ENCODE results near the gene ANK3. TPM values are rescaled to one million over a fixed set of nuclear protein-coding genes. Genes with fewer than 3 reads are reported as not detected.
A peak's percentile ranks its signal among the peaks of the same experiment; 100 is the strongest.

The ANK3 gene
- total RNA-seq, 1 experiment from 2014 or later = 0.58 TPM

DNA sequence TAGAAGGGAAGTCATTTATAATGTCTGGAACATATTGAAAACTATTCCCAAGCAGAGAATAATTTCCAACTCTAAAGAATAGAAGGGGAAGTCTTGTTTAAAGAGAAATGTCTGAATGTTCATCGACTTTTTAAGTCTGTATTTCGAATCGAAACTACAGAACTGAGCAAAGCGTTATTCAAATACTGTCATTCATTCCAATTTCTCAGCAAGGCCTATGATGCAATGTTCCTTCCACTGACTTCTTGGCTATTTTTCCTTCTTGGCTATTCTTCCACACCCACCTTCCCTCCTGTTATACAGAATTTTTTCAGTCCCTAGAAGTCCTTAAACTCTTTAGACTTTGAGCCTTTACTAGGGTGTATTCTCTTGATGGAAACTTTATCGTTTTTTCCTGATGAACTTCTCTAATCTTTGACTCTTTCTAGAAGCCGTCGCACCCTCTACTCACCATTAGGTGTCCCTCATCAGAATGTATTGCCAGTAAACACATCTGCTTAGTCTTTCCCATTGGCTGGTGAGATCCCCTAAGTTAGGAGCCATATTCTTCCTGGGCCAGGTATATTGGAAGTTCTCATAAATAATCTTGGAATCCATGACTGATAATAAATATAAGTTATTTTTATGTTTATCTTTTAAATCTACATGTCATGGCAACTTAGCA, 247.6 kb downstream of the ANK3 start:
- DNase-seq (ENCODE audit: low read depth) = no peak

DNA sequence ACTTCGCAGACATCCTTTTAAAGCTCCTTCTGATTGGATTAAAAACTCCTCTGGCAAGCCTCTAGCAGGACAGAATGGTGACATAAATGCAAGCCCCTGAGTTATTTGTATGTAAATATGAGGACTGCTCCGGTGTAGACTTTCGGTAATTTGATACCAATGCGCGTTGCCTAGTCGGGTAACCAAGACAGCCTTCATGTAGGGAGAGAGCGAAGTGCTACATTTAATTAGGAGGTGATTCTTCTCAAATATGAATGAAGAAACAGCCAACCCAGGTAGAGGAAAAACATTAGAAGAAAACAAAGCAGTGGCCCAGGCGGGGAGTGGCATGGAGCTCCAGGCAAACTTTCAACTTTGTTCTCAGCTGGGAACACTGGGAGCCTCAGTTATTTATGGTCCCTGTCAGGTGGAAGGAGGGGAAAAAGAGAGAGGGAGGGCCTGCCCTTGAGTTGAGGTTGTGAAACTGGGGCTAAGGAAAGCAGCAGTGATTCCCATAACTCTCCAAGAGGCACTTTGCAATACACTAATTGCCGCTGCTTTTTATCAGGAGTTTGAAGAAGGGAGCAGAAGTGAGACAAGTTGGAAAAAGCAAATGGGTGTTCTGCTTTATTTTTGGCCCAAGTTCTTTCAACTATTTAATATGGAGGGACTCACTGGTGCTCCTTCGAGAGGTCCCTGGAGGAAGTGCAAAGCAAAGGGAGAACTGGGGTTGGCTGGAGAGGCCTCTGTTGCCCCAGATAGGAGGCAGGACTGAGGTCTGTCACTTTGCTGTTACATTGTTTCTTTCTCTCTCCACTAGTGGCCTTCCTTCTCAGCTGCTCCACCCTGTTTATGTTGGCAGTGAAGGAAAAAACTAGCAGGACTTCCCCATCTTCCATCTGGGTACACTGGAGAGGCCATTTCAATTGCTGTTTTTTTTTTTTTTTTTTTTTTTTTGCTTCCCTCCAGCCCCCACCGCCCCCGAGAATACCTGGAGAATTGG, 248.7 kb downstream of the ANK3 start:
- no peak for DNase-seq (ENCODE audit: low read depth)

DNA sequence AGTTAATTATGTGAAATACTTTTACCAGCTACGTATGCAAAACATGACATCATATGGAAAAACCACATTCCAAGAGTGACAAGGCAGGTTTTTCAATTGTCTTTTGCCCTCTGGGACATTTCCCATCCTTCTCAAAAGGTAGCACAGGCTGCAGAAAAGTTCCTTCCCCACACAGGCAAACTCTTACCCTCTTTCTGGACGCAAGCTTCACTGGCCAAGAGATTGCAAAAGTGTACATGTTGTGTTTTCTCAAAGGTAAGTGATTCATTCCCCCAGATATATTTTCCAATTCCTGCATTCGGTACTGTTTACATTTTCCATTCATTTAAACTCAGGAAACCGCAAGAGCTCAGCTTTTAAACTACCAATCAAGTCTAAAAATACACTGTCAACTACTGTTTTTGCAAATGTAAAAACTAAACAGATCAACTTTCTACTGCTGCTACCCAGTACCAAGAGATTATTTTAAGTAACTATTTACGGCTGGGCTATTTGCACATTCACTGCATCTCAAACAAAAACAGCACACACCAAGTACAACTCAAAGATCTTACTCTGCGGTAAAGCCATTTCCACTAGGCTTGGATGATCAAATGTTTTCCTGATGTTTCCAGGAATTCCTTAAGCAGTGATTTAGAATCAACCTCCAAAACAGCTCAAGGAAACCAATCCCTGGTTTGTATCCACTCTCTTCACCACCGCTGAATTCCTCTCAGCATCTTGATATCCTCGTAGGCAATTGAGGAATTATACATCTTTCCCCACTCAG, 249.7 kb downstream of the ANK3 start:
- DNase-seq (ENCODE audit: low read depth) = peak; percentile 49

DNA sequence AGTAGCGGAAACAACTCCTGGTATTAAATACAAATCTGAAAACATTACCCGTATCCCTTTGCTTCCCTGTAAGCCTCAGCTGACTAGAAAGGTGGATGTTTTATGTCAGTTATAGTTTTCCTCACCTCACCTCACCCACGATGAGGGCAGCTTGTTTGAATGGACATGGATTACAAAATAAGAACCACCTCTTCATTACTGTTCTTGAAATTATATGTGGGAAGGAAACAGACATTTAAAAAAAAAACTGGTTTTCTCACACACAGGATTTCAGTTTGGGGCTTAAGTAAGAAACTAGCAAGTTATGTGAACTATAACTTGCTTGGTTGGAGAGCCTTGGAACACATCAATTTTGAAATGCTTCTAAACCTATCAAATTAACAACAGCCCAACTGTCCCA, 250.4 kb downstream of the ANK3 start:
- no peak for DNase-seq (ENCODE audit: low read depth)

DNA sequence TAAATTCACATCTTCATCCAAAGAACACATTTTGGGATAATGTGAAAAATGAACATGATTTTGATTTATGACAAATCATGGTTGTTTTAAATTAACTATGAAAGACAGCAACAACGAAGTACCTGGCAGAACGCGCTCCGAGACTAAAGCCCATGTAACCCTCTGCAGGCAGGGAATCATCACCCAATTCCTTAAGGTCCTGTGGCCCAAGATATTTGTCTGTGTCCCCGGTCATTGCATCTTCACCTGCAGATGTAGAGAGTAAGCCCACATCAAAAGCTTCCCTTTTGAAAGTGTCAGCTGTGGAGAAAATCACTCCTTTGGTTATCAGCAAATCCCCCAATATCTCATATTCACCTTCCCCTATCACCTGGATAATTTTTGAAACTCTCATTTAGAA, 250.8 kb downstream of the ANK3 start:
- no peak for DNase-seq (ENCODE audit: low read depth)

DNA sequence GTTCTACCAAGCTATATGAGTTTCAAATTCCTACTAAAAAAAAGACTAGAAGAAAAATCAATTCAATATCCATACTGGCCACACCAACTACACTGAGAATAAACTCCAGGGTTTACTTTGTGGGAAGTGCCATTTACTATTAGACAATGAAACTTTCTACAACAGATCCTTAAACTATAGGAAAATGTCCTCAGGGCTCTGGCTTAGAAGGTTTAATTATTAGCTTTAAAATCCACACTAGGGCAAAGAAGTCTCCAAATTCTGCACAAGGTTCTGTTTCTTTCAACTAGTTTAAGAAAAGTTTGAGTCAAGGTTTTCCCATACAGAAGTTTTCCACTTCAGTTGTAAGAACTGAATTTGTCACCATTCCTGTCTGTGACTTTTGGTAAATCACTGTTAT, 251.6 kb downstream of the ANK3 start:
- no peak for DNase-seq (ENCODE audit: low read depth)

DNA sequence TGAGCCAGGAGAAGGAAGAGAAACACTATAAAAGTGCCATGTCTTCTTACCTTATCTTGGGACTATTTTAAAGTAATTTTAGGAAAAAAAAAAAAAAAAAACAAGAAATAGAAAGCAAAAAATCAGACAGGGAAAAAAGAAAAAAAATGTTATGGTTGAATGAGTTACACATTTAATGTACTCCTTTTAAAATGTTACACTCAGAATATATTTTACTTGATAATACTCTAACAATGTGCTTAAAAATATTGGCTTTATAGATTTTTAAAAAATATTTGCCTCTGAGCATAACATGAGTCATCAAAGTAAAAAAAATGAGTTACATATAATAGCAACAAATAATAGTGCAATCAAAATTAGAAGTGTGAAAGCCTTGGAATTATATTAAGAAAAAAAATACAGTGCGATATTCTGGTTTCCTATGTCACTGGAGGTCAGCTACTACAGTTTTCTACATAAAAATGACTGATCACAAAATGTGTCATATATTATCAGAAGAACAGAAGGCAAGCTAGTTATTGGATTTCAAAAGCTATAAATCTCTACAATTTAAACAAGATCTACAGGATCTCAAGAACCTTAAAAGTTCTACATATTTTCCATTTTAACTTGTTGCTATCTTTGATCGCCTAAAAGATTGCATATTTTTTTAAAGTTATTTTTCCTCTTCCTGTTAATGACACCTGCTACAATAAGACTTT, 252.2 kb downstream of the ANK3 start:
- no peak for DNase-seq (ENCODE audit: low read depth)

DNA sequence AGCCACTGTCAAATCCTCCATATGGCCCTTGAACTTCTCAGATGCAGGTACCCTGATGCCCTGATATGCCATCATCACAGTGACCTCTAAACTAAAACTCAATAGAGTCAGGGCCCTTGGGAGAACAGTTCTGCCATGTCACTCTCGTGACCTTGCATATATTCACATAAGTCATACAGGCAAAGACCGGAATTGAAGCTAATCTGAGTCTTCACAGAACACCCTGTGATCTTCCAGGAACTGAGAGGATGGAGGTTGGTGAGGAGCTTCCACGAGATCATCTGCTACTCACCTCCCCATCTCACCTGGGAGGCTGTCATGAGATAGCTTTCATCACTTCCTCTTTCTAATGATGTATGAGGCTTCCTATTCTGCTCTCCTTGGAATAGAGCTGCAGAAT, 254.7 kb downstream of the ANK3 start:
- no peak for DNase-seq (ENCODE audit: low read depth)

DNA sequence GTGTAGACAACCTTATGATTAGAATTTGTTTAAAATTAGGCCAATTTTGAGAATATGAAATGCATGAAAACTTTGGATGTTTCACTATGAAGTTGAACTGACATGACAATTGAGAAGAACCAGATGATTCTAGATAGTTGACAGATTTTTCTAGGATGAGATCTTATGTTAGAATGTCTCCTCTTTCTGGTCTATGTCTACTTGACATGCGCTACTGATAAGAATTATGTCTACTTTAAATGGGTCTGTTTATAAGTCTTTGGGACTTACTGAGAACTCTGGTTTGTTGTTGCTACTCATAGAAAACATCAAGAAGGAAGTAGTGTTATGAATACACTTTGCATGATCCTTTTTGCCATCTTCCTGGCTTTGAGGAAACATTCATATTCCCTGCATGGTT, 255.1 kb downstream of the ANK3 start:
- DNase-seq (ENCODE audit: low read depth) = no peak

DNA sequence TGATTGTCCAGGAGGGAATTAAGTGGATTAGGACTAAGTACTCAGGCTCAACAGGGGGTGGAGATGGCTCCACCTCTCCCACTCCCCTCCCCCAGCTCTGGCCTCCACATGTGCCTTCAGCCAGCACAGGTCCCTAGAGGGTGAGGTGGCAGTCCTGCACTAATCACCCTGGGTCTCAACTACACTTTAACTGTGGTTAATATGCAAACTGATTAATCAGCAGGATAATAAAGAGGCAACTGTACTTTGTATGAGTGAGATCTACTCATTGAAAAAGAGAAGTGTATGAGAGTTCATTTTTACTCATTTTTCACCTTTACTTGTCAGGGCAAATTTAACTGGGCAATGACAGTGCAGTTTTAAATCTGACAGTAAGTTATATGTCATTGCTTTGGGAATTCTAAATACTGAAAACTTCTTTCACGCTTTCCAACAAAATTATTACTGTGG, 259.5 kb downstream of the ANK3 start:
- DNase-seq (ENCODE audit: low read depth) = no peak

DNA sequence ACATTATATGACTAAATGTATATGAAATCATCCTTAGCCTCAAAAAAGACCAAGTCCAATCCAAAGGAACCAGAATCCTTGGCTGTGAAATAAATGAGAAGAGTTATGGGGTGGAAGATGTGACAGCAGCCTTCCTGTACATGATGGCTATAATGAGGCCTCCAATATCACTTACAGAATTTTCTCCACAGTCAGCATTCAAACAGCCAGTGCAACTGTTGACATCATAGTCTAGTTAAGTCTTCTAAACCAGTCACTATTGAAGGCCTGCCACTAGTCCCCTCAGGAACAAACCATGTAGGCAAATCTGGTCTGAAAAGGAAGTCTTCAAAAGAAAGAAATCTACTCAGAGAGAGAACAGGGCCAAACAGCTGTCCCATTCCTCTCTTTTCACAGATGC, 263.8 kb downstream of the ANK3 start:
- DNase-seq (ENCODE audit: low read depth) = no peak

DNA sequence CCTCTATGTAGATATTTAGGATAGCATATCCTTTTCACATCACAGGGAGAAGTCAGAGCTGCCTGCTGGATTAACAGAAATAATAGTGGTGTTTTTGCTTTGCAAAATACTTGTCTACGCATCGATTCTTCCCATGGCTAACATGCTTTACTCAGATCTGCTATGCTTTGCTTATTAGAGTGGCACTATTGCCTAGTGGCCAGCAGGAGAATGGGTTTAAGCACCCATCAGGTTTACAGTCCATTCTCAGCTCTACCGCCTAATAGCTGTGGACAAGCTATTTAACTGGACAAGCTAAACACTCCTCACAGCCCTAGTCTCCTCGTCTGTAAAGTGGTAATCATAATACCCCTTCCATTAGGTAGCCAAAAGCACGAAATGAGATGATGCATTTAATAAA, 265.1 kb downstream of the ANK3 start:
- DNase-seq (ENCODE audit: low read depth) = no peak

DNA sequence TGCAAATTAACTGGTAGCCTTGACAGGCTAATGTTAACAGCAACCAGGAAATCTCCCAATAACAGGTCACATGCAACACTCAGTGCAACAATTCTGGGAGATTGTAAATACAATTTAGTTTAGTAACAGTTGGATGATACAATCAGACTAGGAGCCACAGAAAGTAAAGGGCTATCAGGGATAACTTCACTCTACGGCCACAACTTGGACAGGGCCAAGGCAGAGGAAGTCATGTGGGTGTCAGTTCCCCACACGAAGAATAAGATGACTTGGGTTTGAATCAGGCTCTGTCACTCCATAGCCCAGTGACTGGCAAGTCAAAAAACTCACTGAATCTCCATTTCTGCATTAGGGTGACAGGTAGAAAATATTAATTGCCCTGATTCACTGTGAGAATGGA, 266.0 kb downstream of the ANK3 start:
- peak; percentile 11 for DNase-seq (ENCODE audit: low read depth)

DNA sequence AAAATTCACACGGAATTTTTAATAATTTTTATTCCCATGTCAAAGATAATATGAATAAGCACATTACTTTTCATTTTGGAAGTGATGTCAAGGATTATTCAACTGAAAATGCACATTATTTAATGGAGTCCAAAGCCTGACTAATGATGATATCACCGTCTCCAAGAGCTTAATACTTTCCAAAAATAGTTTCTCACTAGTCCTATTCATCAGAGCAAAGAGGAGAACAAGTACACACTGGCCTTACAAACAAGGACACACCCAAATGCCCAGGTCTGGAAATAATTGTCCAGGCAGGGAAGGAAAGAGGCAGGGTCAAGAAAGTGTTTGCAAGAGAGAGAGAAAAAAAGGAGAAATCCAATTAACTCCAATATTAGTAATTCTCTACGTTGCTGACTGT, 266.5 kb downstream of the ANK3 start:
- peak; percentile 79 for DNase-seq (ENCODE audit: low read depth)

DNA sequence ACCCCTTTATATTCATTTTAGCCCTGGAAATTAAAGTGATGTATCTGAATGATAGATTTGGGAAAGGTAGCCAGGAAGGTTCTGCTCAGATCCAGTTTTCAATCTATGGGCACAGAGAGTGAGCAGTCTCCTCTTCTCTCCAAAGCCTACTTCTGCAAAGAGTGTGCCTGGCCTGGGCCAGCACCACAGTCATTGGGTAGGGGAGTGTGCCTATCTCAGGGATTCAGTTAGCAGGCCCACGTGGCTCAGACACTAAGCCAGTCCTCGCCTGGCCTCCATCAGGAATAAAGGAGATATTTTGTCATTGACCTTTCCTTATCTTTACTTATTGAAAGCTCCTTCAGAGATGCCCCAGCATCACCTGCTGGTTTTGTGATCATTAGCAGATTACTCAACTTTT, 267.5 kb downstream of the ANK3 start:
- DNase-seq (ENCODE audit: low read depth) = no peak

DNA sequence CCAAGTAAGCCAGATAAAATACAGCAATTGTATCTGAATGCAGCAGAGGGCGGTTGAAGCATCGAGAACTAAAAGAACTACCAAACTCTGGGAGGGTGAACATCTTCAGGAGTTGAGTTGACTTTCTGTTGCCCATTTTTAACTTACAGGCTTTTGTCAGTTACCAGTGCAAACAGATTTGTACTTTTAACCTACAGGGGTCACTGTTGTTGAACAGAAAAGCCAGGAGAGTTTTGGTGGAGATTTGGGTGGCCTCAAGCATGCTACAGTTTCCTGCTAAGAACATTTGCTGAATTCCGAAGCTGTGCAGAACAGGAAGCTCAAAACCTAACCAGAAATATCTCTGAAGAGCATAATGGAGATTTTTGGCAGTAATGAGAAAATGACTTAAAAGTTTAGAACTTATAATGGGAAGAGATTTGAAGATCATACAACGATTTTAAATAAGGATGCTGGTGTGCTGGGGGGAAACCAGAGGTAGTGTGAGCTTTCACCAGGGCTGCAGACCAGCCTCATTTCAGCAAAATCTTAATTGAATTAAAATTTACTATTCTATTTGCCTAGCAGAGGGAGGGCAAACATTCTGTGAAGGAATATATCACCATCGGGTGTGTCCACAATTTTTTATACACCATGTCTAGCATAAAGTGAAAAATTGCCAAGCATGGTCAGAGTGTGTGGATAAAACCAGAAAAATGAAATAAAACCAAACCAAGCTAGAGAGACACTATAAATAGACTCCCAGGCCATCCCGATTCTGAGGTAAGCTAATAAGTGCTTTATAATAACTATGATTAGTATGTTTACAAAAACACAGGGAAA, 274.7 kb downstream of the ANK3 start:
- DNase-seq (ENCODE audit: low read depth) = peak; percentile 66

DNA sequence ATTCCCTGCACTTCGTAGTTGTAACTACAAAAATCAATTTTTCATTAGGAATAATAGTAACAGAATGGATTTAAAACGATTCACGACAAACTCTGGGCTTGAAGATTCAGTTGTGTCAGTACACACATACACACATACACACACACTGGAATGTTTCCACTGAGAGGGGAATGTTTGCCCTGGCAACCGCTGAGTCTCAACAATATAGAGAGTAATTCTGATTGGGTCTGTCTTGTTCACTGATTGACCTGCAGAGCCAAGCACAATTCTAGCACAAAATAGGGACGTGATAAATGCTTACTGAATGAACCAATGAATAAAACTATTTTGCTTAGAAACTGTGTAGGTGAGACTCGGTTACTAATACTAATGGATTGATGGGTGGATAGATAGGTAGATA, 278.9 kb downstream of the ANK3 start:
- DNase-seq (ENCODE audit: low read depth) = no peak

DNA sequence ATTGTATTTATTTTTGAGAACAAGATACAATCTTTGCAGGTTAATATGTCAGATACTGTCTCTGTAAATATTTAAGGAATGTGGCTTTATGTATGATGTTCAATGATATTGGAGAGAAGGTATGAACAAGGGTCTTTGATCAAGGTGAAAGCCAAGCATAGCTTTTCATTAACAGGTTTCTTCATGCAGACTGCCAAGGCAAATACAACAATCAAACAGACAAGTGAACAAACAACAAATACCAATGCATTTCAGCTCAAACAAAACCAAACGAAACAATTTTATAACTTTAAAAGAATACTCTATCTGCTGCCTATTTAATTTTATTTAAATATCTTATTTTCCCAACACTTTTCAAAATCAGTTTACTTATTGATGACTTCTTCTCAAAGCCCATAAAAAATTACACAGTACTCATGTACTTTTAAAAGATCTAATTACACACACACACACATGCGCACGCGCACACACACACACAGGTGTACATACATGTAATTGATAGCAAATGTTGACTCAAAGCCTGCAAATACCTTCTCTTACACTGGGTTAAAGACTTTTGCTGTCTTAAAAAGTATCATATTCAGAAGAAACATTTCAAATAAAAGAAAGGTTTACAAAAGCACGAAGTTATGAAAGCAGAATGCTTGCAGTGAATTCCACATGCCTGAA, 282.2 kb downstream of the ANK3 start:
- no peak for DNase-seq (ENCODE audit: low read depth)

DNA sequence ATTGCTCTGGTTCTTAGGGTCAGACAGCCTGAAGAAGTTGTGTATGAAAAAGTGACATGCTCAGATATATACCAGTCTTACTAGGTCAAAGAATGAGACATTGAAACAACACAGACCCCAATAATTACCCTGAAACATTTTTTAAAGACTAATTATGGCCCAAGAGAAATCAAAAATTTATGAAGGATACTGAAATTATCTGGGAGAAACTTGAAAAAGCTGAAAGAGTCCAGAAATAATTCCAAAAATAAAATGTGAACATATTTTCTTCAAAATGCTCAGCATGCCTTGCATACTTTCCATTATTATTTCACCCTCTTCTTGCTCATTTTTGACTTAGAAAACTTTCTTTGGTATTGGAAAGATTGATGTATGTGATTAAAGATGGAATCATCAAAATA, 284.4 kb downstream of the ANK3 start:
- no peak for DNase-seq (ENCODE audit: low read depth)

DNA sequence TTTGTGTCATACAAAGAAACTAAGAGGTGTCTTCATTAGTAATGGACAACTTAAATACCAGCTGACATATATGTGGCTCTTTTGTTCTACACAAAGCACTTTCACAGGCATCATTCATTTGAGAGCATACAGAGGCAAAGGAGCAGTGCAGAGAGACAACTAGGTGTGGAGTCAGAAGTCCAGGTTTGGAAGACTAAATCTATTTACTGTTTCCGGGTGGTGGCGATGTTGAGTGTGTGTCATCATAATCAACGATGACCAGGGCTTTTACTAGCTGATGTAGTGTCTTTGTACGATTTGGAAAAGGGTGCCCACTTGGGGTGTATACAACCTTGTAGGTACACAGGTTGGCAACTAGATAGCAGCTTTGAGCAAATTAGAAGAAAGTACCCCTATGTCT, 287.9 kb downstream of the ANK3 start:
- DNase-seq (ENCODE audit: low read depth) = no peak
